Middle frontal gyrus (tissue), 1 donor: ENCODE measurements around the gene NISCH.

Experiments used
- DNase-seq: peaks from one replicate; pipeline ENCODE4 v3.0.0-alpha.2; 2015; ENCODE audit warnings: low spot score; ENCODE audit errors: extremely low spot score

The NISCH gene

DNA sequence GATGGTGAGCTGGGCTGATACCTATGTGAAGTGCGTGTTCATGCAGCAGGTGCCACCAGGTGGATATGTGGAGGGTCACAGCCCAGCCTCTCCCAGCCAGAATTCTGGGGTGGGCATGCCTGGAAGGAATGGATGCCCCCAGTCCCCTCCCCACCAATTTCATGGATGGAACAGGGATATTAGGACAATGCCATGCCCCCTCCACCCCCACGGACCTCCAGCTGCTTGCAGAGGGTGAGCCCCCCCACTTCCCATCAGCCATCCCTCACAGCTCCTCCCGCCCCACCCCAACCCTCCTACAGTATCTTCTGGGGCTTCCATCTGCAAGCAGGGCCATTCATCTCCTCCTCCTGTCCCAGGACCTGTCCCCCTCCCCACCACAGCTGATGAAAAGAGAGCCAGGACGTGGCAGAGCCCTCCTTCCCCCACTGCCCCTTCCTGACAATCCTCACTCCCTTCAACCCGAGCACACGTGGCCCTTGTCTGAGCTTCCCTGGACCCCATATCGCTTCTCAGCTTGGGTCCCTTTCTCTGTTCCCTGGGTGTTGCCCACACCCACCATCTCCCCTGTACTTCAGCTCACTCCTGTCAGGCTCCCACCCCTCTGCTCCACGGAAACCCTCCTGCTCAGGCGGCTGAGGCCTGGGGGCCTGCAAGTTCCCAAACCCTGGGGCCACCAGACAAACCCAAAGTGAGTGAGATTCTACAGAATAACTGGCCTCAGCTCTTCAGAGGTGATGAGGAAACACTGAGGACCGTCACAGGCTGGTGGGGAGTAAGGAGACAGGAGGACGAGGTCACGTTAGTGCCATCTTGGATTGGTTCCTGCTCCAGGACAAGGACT lies 7.7 kb upstream of the NISCH start:
- DNase-seq: no peak

DNA sequence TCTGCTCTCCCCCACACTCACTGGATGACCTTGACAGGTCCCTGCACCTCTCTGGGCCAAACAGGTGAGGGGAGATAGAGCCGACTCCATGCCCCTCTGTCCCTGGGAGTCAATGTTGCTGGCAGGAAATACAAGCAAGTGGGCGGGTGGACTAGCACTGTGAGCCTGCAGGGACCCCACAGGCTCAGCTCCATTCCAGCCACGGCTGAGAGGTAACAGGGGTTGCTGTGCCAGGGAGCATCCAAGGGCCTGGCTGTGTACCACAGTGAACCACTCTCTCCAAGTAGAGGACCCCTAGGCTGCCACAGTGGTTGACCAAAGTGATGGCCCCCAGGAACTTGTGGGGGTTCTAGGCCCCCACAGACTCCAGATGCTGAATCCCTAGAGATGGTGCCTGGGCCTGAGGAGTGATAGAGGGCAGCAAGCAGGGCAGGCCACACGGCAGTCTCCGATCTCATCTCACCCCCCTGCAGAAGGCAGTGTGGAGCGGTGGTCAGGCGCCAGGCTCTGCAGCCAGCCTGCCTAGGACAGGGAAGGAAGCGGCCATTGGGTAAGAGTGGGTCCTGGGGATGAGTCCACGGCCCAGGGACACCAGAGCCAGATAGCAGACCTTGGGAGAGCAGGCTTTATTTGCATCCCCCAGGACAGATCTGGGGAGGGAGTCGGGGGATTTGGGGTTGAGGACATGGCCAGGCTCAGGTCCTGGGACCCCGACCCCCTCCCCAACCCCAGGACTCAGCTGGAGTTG lies 4.7 kb upstream of the NISCH start:
- DNase-seq: no peak

DNA sequence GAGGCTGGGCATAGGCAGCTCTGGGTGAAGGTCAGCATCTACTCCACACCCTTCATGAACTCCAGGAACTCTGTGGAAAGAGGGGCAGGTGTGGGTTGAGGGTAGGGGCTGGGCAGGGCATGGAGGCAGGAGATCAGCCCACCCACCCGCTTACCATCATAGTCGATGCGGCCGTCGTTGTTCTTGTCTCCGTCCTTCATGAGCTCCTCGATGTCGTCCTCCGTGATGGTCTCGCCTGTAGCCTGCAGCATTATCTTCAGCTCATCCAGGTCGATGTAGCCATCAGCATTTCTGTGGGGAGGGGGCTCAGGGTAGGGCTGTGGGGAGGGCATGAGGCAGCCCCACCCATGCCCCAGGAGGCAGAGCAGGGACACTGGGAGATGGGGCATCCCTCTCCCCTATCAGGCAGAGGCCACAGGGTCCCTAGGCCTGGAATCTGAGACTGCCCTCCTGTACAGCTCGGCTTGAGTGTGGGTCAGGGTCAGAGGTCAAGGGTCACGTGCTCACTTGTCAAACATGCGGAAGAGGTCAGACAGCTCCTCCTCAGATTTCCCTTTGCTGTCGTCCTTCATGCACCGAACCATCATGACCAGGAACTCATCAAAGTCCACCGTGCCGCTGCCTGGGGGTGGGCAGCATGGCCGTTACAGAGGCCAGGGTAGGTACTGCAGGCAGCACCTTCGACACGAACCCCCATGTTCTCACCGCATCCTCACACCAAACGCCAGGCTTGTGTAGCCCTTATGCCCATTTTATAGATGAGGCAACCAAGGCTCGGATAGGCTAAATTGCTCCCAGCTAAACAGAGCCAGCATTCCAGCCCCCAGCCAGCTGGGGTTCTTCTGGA lies 3.9 kb upstream of the NISCH start:
- DNase-seq: no peak

DNA sequence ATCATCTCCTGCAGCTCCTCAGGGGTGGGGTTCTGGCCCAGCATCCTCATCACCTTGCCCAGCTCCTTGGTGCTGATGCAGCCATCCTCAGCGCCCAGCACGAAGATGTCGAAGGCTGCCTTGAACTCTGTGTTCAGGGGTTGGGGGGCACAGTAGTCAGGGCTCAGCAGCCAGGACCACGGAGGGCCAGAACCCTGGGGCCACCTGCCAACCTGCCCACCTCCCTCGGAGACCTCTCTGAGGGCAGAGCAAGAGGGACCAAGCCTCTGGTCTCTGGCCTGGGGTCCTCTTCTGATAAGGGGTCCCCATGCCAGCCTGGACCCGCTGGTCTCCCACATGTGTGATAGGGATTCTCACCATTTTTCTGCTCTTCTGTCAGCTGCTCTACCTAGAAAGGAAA lies 3.3 kb upstream of the NISCH start:
- DNase-seq: no peak

- no peak for DNase-seq
Observed at GRCh38 chr3:52452570-52453221, 2.7 kb upstream of the NISCH start.

GRCh38 chr3:52453496-52454249 lies 1.7 kb upstream of the NISCH start, which contains the start of gene TNNC1:
TNNC1 (minus strand) TSS chr3:52454041; CDS start chr3:52454015, 26 bp downstream.
- DNase-seq: no peak

- no peak for DNase-seq
Observed at GRCh38 chr3:52454250-52454937, 1.0 kb upstream of the NISCH start.

GRCh38 chr3:52454938-52455282 lies 494 bp upstream of the NISCH start:
- DNase-seq: no peak

DNA sequence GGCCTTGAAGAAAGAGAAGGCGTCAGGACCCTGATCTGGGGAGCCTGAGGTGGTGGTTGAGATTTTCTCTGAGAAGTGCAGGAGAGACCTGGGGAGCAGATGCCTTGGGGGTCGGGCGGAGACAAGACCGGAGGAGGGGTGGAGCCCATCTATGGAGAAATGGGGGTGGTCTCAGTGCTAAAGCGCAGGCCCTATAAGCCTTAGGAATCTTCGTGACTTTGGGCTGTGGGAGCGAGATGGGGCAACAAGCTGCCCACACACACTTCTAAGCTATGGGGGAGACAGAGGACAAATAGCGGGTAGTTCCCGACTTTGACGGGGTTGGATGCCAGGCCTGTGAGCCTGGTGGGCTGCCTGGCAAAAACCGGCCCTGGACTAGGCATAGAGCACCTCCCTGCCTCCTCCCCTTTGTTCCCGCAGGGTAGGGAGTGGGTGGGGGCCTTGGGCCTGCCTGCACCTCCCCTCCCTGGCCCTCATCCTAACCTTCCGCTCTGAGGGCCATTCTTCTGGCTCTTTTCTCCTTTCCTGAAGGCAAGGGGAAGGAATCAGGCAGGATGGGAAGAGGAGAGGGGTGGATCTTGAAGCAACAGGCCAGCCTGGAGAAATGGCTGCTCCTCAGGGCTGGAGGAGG lies 880 bp downstream of the NISCH start:
- DNase-seq: no peak

GRCh38 chr3:52456800-52457183 lies 1.4 kb downstream of the NISCH start:
- DNase-seq: no peak

DNA sequence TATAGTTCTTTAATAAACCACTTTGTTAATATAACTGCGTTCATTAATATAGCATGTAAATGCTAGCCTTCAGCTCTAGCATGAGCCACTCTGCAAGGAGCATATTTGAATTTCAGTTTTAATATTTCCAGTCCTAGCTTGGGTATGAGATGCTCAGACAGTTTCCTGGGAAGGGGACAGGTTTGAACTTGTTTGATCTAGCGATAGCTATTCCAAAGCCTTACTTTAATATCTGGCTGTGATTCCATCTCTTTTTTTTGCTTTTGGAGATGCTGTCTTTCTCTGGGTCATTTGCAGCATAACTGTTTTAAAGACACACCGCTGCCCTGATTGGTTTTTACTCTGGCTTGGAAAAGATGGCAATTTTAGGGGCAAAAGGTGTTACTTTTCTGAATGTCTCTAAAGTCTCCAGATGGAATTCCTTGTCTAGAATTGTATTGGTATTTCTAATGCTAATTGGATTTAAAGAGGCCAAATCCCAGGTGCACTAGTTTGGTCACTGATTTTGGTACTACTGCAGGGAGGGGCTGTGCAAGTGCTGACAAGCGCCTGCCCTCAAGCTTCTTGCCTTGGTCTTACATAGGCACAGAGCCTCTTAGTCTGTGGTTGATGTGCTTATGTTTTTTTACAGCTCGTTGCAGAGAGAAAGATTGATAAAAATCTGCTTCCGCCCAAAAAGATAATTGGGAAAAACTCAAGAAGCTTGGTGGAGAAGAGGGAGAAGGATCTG lies 2.8 kb downstream of the NISCH start:
- DNase-seq: no peak

- no peak for DNase-seq
Observed at GRCh38 chr3:52458770-52459545, 3.6 kb downstream of the NISCH start.

DNA sequence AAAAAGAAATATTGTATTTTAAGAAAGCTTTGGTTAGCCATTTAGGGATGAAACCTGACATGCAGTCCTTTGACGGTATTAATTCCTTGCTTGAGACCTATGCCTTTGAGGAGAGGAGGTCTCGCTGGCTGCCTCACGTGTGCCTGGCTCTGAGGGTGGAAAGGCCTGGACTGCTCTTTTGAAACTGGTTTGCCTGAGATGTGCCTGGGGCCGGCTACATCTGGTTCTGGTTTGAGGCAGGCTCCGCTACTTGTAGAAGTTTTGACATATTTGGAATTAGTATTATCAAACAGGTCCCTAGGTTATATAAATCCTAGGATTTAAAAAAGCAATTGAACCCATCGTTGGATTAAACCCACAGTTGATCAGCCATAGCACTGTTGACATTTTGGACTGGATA lies 6.5 kb downstream of the NISCH start:
- DNase-seq: no peak

- no peak for DNase-seq
Observed at GRCh38 chr3:52463416-52463815, 8.0 kb downstream of the NISCH start.

DNA sequence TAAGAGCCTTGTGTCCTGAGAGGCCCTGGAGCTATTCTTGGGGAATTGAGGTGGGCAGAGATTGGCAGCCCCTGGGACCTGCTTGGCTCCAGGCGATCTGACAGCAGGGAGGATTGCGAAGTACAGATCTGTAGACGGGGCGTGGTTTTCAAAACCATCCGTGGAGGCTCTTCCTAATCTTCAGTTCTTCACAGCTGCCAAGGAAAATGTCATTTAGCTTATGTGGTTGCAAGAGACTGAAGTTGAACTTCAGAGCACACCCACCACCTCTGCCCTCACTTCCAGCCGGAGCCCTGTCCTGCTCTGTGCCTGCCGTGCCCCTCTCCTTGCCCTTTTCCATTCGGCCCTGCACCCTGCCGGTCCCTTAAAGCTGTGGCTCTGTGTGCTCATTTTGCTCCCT lies 12.9 kb downstream of the NISCH start:
- no peak for DNase-seq

DNA sequence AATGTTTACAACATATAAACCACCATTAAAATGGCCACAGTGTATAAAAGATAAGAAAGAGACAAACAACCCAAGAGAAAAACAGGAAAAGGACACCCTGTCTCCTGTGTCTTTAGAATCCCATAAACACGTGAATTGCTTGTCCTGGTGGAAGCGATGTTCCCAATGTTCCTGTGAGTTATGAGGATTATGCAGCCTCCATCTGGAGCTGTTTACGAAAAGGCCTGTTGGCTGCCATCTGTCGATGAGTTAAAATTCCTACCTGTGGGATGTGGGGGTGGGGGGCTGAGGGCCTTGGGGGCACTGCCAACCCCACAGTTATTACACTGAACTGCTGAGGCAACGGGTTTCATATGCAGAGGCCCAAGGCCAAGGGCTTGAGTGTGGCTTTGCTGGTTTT lies 13.6 kb downstream of the NISCH start:
- no peak for DNase-seq

- DNase-seq: no peak
Observed at GRCh38 chr3:52470920-52471319, 15.5 kb downstream of the NISCH start.
